Body of pancreas (tissue), 4 donors: ENCODE results near the gene SLC35D2. TPM values are rescaled to one million over a fixed set of nuclear protein-coding genes. Genes with fewer than 3 reads are reported as not detected.
"Not testable (repeated sequence)": the region's sequence is repeated elsewhere in the genome, so short reads cannot be mapped to it uniquely, and the experiment has no call there.

ENCODE experiments used
- ATAC-seq: fragments of 150-250 bp; one replicate; pipeline ENCODE4 v1.9.1; 2016
- DNase-seq, 4 donors: peaks; one replicate each; pipeline ENCODE4 v3.0.0-alpha.2; 2019
- H3K27ac ChIP-seq, 4 donors: fragments of 200-600 bp; sonication (generic); 1 replicate in 3 of 4; 2 replicates in 1 of 4; pipeline versions ENCODE4 v1.5.1 to v1.6.1; 2016 to 2019; ENCODE audit warnings: mild to moderate bottlenecking in 1 of 4, mixed read lengths in 1 of 4, moderate library complexity in 1 of 4
- H3K27me3 ChIP-seq, 2 donors: fragments of 200-600 bp; sonication (generic); one replicate each; pipeline ENCODE4 v1.6.0; 2016; ENCODE audit warnings: mild to moderate bottlenecking in 1 of 2
- H3K36me3 ChIP-seq, 2 donors: fragments of 200-600 bp; sonication (generic); replicated peaks in 1 of 2; 2 replicates each; pipeline ENCODE4 v1.5.1; 2016; ENCODE audit warnings: low read depth in 2 of 2; ENCODE audit not compliant: insufficient read depth in 1 of 2
- H3K4me1 ChIP-seq: fragments of 200-600 bp; sonication (generic); one replicate; pipeline ENCODE4 v1.6.0; 2016
- H3K4me3 ChIP-seq, 2 donors: fragments of 200-600 bp; sonication (generic); 1 replicate in 1 of 2; 2 replicates in 1 of 2; pipeline ENCODE4 v1.5.1; 2016 to 2019
- H3K9me3 ChIP-seq, 3 donors: fragments of 200-600 bp; sonication (generic); 1 replicate in 2 of 3; 2 replicates in 1 of 3; pipeline ENCODE4 v1.5.1; 2016
- POLR2A ChIP-seq, 3 donors: fragments of 450-650 bp; IDR thresholded peaks; one replicate each; pipeline ENCODE4 v1.6.1; 2016; ENCODE audit warnings: antibody characterized with exemption in 3 of 3, mild to moderate bottlenecking in 2 of 3
- WGBS, 2 donors: methylation state at CpG; one replicate each; pipeline ENCODE4 v1.1.5; 2017; 5-methylcytosine and 5-hydroxymethylcytosine counted together
- intact Hi-C: fragments of 100-400 bp; cut with DNase I; formaldehyde crosslinking; loops from one replicate; pipeline ENCODE4 v1.15.1; 2023
- total RNA-seq, 2 donors: library from RNA; depleted of rRNA; stranded (reverse); fragments of >200 nt; gene quantifications; one replicate each; pipeline ENCODE4 v1.1.0, GENCODE V29; 2016
- TF ChIP-seq, protein P1 (sequence below), 7 experiments: fragments of 450-650 bp in 4 of 7; fragments of 200-600 bp in 3 of 7; sonication (generic) in 3 of 7; IDR thresholded peaks; one replicate each; pipeline ENCODE4 v1.5.1; 2016 to 2019; ENCODE audit warnings: antibody characterized with exemption in 7 of 7

The SLC35D2 gene
- total RNA-seq, 2 donors from 2014 or later: 21.5 to 25.1 TPM

DNA sequence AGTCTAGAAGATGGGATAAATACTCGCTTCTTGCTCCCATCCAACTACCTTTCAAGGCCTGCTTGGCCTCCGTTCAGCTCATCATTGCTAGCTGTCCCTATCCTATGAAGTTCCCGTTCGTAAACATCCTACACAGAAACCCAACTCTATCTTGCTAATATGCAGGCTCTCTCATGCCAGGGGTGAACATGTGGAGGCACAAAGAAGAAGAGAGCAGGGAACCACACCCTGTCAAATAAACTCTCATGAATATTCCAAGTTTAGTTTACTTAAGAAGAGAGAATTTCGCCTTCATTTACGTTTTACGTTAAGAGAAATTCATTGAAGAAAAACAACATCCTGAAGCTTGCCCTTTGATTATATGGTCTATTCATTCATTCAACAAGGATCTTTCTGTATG, 73.7 kb downstream of the SLC35D2 start:
- WGBS, 2 donors: 94 to 95% methylated on average over 7 of the region's 7 CpGs

DNA sequence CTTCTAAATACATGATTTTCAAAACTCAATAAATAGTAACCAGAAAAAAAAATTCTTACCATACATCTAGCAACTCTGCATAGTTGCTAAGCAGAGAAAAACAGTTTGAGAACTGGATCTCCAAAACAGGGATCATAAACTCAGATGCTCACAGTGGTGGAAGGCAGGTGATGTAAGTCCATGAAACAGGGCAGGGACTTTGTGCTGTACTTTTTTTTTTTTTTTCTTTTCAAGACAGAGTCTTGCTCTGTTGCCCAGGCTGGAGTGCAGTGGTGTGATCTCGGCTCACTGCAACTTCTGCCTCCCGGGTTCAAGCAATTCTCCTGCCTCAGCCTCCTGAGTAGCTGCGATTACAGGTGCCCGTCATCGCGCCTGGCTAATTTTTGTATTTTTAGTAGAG, 76.6 kb downstream of the SLC35D2 start:
- not testable (repeated sequence) for H3K4me1 ChIP-seq, H3K27ac ChIP-seq, H3K36me3 ChIP-seq, ATAC-seq, H3K27me3 ChIP-seq, DNase-seq, H3K9me3 ChIP-seq, H3K4me3 ChIP-seq
- 96 to 98% methylated on average over 6 of the region's 6 CpGs for WGBS, 2 donors
- intact Hi-C loops: loop anchor here (5.0 kb wide), 1 partner anchor 65 kb away; no protein-coding TSS in a partner anchor

More for the DNA sequence above, 73.7 kb downstream of the SLC35D2 start:
- H3K36me3 ChIP-seq: no peaks in the 10 kb centered on the region
- H3K27ac ChIP-seq: no peak overlapping the region
- no peak overlapping the region for H3K4me3 ChIP-seq
- intact Hi-C loops: loop anchor here (5.0 kb wide), 1 partner anchor 68 kb away; no protein-coding TSS in a partner anchor
- ATAC-seq: no peak
- H3K27me3 ChIP-seq: no peaks in the 10 kb centered on the region
- H3K9me3 ChIP-seq: no peaks in the 10 kb centered on the region
- DNase-seq: no peak
- TF ChIP-seq POLR2A (IDR thresholded peaks at IDR 0.05): no peak
- TF ChIP-seq, protein P1, sequence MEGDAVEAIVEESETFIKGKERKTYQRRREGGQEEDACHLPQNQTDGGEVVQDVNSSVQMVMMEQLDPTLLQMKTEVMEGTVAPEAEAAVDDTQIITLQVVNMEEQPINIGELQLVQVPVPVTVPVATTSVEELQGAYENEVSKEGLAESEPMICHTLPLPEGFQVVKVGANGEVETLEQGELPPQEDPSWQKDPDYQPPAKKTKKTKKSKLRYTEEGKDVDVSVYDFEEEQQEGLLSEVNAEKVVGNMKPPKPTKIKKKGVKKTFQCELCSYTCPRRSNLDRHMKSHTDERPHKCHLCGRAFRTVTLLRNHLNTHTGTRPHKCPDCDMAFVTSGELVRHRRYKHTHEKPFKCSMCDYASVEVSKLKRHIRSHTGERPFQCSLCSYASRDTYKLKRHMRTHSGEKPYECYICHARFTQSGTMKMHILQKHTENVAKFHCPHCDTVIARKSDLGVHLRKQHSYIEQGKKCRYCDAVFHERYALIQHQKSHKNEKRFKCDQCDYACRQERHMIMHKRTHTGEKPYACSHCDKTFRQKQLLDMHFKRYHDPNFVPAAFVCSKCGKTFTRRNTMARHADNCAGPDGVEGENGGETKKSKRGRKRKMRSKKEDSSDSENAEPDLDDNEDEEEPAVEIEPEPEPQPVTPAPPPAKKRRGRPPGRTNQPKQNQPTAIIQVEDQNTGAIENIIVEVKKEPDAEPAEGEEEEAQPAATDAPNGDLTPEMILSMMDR (IDR thresholded peaks at IDR 0.05): no peak
- no peaks in the 10 kb centered on the region for H3K4me1 ChIP-seq

DNA sequence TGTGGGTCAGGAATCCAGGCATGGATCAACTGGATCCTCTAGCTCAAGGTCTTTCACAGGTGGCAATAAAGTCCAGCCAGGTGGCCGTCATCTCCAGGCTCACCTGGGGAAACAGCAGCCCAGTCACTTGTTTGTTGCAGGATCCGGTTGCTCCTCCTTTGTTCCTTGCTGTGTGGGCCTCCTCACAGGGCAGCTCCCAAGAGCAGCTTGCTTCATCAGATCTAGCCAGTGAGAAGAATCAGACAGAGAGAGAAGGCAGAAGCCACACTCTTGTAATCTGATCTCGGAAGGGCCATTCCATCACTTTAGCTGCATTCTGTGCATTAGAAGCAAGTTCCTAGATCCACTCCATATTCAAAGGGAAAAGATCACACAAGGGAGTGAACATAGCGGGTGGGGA, 78.3 kb downstream of the SLC35D2 start:
- no peaks in the 10 kb centered on the region for H3K4me1 ChIP-seq
- no peak for ATAC-seq
- no peaks in the 10 kb centered on the region for H3K36me3 ChIP-seq
- WGBS, 2 donors: 61 to 78% methylated on average over 4 of the region's 4 CpGs
- H3K27me3 ChIP-seq: no peaks in the 10 kb centered on the region
- no peak overlapping the region for H3K27ac ChIP-seq
- intact Hi-C loops: loop anchor here (5.0 kb wide), 1 partner anchor 63 kb away; no protein-coding TSS in a partner anchor
- DNase-seq: no peak
- no peaks in the 10 kb centered on the region for H3K9me3 ChIP-seq
- no peak for TF ChIP-seq POLR2A (IDR thresholded peaks at IDR 0.05)
- TF ChIP-seq, protein P1 (IDR thresholded peaks at IDR 0.05): no peak
- H3K4me3 ChIP-seq: no peak overlapping the region

DNA sequence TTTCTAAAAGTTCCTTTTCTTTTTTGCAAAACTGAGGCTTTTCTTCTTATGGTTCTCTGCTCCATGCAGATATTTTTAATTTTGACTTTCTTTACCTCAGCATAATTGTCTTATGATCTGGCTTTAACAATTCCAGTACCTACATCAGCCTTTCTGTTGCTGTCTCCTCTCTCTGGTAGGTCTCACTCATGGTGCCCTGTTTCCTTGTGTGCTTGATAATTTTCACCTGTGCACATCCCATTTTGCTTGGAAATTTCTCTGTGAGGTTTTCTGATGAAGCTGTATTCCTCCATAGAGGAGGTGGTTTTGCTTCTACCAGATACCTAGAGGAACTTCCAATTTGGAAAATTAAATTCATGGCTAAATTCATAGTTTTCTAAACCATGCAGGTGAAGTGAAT, 79.3 kb downstream of the SLC35D2 start:
- ATAC-seq (no peak), DNase-seq (no peak)
- Histone ChIP-seq H3K9me3 (no peaks in the 10 kb centered on the region), H3K36me3 (no peaks in the 10 kb centered on the region), H3K4me3 (no peak overlapping the region), H3K4me1 (no peaks in the 10 kb centered on the region), H3K27ac (no peak overlapping the region), H3K27me3 (no peaks in the 10 kb centered on the region)
- TF ChIP-seq POLR2A (IDR thresholded peaks at IDR 0.05): no peak
- TF ChIP-seq, protein P1 (IDR thresholded peaks at IDR 0.05): no peak
- intact Hi-C loops: no loop called here

DNA sequence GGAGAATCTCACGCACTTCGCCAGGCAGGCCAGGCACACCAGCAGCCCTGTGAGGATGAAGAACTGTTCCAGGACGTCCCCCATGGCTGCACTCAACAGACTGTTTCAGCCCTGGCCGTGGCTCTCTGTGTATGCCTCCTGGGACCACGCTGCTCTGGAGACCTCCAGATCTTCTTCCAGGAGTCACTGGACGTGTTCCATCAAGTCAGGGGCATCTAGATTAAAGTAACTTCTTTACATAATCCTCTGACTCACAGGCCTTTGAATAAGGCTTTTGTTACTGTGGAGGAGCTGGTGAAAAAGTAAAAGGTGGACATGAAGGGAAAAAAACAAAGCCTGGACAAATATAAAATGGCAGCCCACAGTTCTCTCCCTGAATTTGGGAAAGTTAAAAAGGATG, 81.5 kb downstream of the SLC35D2 start, which contains the start of gene HSD17B3:
Gene HSD17B3 (minus strand): TSS at position 156 of the 400 bp plus-strand sequence. CDS start 72 bp downstream, at position 84.
- 67 to 72% methylated on average over 6 of the region's 6 CpGs for WGBS, 2 donors
- intact Hi-C loops: no loop called here
- no peaks in the 10 kb centered on the region for H3K36me3 ChIP-seq
- ATAC-seq: no peak
- DNase-seq: no peak
- H3K27ac ChIP-seq: no peak within 1 kb of the TSS
- no peak for TF ChIP-seq POLR2A (IDR thresholded peaks at IDR 0.05)
- TF ChIP-seq, protein P1 (IDR thresholded peaks at IDR 0.05): no peak
- H3K4me1 ChIP-seq: no peaks in the 10 kb centered on the region
- H3K9me3 ChIP-seq: no peaks in the 10 kb centered on the region
- no peak within 1 kb of the TSS for H3K4me3 ChIP-seq
- no peaks in the 10 kb centered on the region for H3K27me3 ChIP-seq
